Tibial nerve (tissue), 4 donors: ENCODE results near the gene SMAD7. TPM values are rescaled to one million over a fixed set of nuclear protein-coding genes. Genes with fewer than 3 reads are reported as not detected.
"Not testable (repeated sequence)": the region's sequence is repeated elsewhere in the genome, so short reads cannot be mapped to it uniquely, and the experiment has no call there.

ENCODE experiments used
- DNase-seq, 2 donors: peaks; one replicate each; pipeline ENCODE4 v3.0.0-alpha.2; 2019; ENCODE audit warnings: low spot score in 2 of 2
- H3K27ac ChIP-seq, 4 donors: fragments of 200-600 bp; sonication (generic) in 3 of 4; one replicate each; pipeline ENCODE4 v1.5.1; 2017 to 2019; ENCODE audit warnings: mild to moderate bottlenecking in 1 of 4
- H3K27me3 ChIP-seq, 2 donors: fragments of 200-600 bp; sonication (generic) in 1 of 2; one replicate each; pipeline versions ENCODE4 v1.5.1 to v1.6.0; 2017 to 2019
- H3K36me3 ChIP-seq, 3 donors: fragments of 200-600 bp; sonication (generic); one replicate each; pipeline ENCODE4 v1.5.1; 2018 to 2019
- H3K4me1 ChIP-seq, 4 donors: fragments of 200-600 bp; sonication (generic) in 3 of 4; one replicate each; pipeline ENCODE4 v1.5.1; 2017 to 2019
- H3K4me3 ChIP-seq, 4 donors: fragments of 200-600 bp; sonication (generic) in 3 of 4; one replicate each; pipeline ENCODE4 v1.5.1; 2017 to 2019; ENCODE audit warnings: mild to moderate bottlenecking in 1 of 4, moderate library complexity in 1 of 4
- H3K9me3 ChIP-seq, 4 donors: fragments of 200-600 bp; sonication (generic) in 3 of 4; one replicate each; pipeline ENCODE4 v1.5.1; 2017 to 2019
- CTCF ChIP-seq, 5 experiments: fragments of 200-600 bp in 3 of 5; fragments of 450-650 bp in 2 of 5; sonication (generic) in 3 of 5; IDR thresholded peaks; one replicate each; pipeline ENCODE4 v1.5.1; 2016 to 2019; ENCODE audit warnings: antibody characterized with exemption in 5 of 5, mild to moderate bottlenecking in 3 of 5, moderate library complexity in 2 of 5
- EP300 ChIP-seq, 2 donors: sonication (generic); formaldehyde crosslinking; IDR thresholded peaks; one replicate each; pipeline ENCODE4 v1.6.1; 2017; ENCODE audit warnings: antibody characterized with exemption in 2 of 2, mild to moderate bottlenecking in 1 of 2
- POLR2A ChIP-seq, 2 donors: fragments of 450-650 bp; IDR thresholded peaks; one replicate each; pipeline ENCODE4 v1.6.1; 2017; ENCODE audit warnings: antibody characterized with exemption in 2 of 2, mild to moderate bottlenecking in 2 of 2, moderate library complexity in 2 of 2
- WGBS, 2 donors: methylation state at CpG; one replicate each; pipeline ENCODE4 v1.1.5; 2018; 5-methylcytosine and 5-hydroxymethylcytosine counted together
- total RNA-seq, 4 donors: library from RNA; depleted of rRNA; stranded (reverse); fragments of >200 nt; gene quantifications; one replicate each; pipeline ENCODE4 v1.1.0, GENCODE V29; 2016

Gene SMAD7
- total RNA-seq, 4 donors from 2014 or later: 34.3 to 56.8 (median 35.6) TPM

GRCh38 chr18:48872234-48873145 is 78.3 kb downstream of the SMAD7 start:
- Histone ChIP-seq H3K36me3 (no peaks in the 10 kb centered on the region), H3K27me3 (no peaks in the 10 kb centered on the region), H3K9me3 (no peaks in the 10 kb centered on the region), H3K4me1 (peaks cover 0 to 15% (median 5%) of the 10 kb centered on the region in 4 donors), H3K27ac (peak overlapping the region in 2 of 4 donors; percentile 48 to 59), H3K4me3 (no peak overlapping the region)
- no peak for DNase-seq
- WGBS, 2 donors: 83 to 85% methylated on average over 20 of the region's 20 CpGs
- TF ChIP-seq EP300 (IDR thresholded peaks at IDR 0.05) (no peak), CTCF (IDR thresholded peaks at IDR 0.05) (no peak), POLR2A (IDR thresholded peaks at IDR 0.05) (no peak)

GRCh38 chr18:48871391-48872166 is 79.2 kb downstream of the SMAD7 start:
- TF ChIP-seq POLR2A (IDR thresholded peaks at IDR 0.05) (no peak), CTCF (IDR thresholded peaks at IDR 0.05) (no peak), EP300 (IDR thresholded peaks at IDR 0.05) (no peak)
- Histone ChIP-seq H3K27ac (no peak overlapping the region), H3K27me3 (no peaks in the 10 kb centered on the region), H3K36me3 (no peaks in the 10 kb centered on the region), H3K9me3 (no peaks in the 10 kb centered on the region), H3K4me3 (no peak overlapping the region), H3K4me1 (peaks cover 0 to 15% (median 5%) of the 10 kb centered on the region in 4 donors)
- 88 to 89% methylated on average over 20 to 23 of the region's 23 CpGs for WGBS, 2 donors
- DNase-seq: no peak

- not testable (repeated sequence) for H3K36me3 ChIP-seq, H3K27ac ChIP-seq, H3K9me3 ChIP-seq, H3K27me3 ChIP-seq, H3K4me3 ChIP-seq, DNase-seq
- H3K4me1 ChIP-seq: peaks cover 0 to 14% (median 5%) of the 10 kb centered on the region in 4 donors
- WGBS, 2 donors: 85 to 91% methylated on average over 10 to 12 of the region's 13 CpGs
These were observed 79.8 kb downstream of the SMAD7 start for GRCh38 chr18:48870926-48871325.
